ENCODE results near the gene HDLBP. TPM values are rescaled to one million over a fixed set of nuclear protein-coding genes. Genes with fewer than 3 reads are reported as not detected.

Gene HDLBP
- total RNA-seq, 2 donors from 2014 or later: 404 to 447 TPM

DNA sequence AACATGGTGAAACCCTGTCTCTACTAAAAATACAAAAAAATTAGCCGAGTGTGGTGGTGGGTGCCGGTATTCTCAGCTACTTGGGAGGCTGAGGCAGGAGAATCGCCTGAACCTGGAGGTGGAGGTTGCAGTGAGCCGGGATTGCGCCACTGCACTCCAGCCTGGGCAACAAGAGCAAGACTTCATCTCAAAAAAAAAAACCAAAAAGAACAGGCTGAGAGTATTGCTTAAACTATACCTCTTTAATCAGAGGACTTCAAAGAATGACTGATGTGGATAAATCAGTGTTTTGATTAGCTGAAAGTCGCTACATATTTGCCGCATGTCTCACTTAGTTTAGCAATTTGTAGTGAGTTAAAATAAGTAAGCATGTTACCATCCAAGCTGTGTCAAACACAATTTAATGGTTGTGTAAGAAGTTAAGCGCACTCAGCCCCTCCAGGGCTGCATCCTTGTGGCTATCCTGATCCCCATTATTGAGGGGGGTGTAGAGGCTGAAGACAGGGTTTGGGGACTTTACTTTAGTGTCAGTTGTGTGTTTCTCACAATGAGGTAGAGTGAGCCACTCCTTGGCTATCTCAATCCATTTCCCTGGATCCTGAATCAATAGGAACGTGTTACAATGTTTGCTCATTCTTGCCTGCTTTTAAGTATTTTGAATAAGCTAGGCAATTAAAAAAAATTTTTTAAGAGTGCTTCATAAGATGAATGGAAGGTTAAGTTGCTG is 29.6 kb upstream of the HDLBP start:
- Histone ChIP-seq H3K27ac (no peak overlapping the region), H3K9me3 (no peaks in the 10 kb centered on the region), H3K36me3 (peaks cover 74% of the 10 kb centered on the region), H3K4me1 (ENCODE audit: control insufficient read depth in 1 of 2, low read depth in 2 of 2) (peaks cover 7 to 12% of the 10 kb centered on the region in 2 donors), H3K27me3 (replicated peaks; ENCODE audit: insufficient read depth) (no peaks in the 10 kb centered on the region), H3K4me3 (no peak overlapping the region)
- ATAC-seq (ENCODE audit: insufficient number of reproducible peaks, low FRiP score, low read depth): no peak
- TF ChIP-seq, protein P1, sequence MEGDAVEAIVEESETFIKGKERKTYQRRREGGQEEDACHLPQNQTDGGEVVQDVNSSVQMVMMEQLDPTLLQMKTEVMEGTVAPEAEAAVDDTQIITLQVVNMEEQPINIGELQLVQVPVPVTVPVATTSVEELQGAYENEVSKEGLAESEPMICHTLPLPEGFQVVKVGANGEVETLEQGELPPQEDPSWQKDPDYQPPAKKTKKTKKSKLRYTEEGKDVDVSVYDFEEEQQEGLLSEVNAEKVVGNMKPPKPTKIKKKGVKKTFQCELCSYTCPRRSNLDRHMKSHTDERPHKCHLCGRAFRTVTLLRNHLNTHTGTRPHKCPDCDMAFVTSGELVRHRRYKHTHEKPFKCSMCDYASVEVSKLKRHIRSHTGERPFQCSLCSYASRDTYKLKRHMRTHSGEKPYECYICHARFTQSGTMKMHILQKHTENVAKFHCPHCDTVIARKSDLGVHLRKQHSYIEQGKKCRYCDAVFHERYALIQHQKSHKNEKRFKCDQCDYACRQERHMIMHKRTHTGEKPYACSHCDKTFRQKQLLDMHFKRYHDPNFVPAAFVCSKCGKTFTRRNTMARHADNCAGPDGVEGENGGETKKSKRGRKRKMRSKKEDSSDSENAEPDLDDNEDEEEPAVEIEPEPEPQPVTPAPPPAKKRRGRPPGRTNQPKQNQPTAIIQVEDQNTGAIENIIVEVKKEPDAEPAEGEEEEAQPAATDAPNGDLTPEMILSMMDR (IDR thresholded peaks at IDR 0.05): no peak
- DNase-seq (ENCODE audit: low spot score): no peak

DNA sequence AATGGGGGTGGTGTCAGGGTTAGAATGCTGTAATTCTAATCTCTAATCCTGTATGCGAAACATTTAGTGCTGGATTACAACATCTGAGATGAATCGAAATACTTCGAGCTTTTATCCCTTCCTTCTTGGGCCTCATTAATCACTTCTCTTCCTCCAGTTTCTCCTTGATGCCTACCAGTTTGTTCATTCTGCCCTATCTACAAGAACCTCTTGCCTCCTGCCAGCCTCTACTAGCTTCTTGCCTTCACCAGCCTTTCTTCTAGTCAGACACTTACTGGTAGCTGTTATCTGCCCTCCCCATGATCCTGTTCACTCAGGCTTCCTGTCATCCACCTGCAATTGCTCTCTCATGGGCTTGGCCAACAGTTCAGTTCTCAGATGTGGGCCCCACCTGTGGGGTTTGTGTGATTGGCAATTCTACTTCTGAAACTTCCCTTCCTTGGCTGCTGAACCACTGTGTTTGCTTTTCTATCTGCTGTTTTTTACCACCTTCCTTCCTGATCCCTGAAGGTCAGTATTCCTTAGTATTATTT is 25.2 kb upstream of the HDLBP start:
- Histone ChIP-seq H3K4me3 (no peak overlapping the region), H3K36me3 (peaks cover 62% of the 10 kb centered on the region), H3K27ac (peak overlapping the region; percentile 70 to 74), H3K27me3 (replicated peaks; ENCODE audit: insufficient read depth) (no peaks in the 10 kb centered on the region), H3K4me1 (ENCODE audit: control insufficient read depth in 1 of 2, low read depth in 2 of 2) (peaks cover 10 to 19% of the 10 kb centered on the region in 2 donors), H3K9me3 (no peaks in the 10 kb centered on the region)
- TF ChIP-seq, protein P1 (IDR thresholded peaks at IDR 0.05): no peak
- ATAC-seq (ENCODE audit: insufficient number of reproducible peaks, low FRiP score, low read depth) (no peak), DNase-seq (ENCODE audit: low spot score) (no peak)

DNA sequence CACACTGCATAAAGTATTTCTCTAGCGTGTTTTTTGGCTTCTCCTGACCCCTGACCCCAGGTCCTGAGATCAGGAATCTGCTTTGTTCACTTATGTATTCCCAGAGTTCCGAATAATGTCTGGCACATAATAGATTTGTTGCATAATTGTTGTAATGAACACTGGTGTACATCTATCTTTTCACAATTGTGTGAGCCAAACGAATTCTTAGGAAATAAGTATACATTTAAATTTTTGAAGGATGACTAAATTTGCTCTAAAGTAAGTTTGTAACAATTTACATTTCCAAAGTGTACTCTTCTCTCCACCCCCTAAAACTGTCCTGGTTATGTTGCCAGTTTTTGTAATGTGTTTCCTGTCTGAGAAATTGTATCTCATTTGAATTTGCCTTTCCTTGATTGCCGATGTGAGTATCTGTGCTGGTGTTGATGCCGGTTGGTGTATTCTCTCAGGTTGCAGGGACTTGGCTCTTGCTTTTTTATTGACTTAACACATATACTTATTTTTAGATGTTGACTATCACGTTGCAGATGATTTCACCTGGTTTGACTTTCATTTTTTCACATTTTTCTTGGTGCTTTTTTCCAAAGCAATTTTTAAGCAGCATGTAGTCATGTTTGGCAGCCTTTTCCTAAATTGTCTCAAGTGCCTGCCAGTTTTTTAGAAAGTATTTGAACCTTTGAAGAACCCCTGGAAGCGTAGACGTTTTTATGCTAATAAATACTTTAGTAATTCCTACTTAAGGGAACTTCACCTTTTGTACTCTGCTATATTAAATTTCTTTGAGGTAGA is 24.6 kb upstream of the HDLBP start:
- no peak for DNase-seq (ENCODE audit: low spot score)
- no peaks in the 10 kb centered on the region for H3K9me3 ChIP-seq
- TF ChIP-seq, protein P1 (IDR thresholded peaks at IDR 0.05): no peak
- H3K4me1 ChIP-seq (ENCODE audit: control insufficient read depth in 1 of 2, low read depth in 2 of 2): peaks cover 10 to 19% of the 10 kb centered on the region in 2 donors
- no peak for ATAC-seq (ENCODE audit: insufficient number of reproducible peaks, low FRiP score, low read depth)
- H3K27ac ChIP-seq: peak overlapping the region; percentile 70 to 74
- H3K4me3 ChIP-seq: no peak overlapping the region
- peaks cover 63% of the 10 kb centered on the region for H3K36me3 ChIP-seq
- H3K27me3 ChIP-seq (replicated peaks; ENCODE audit: insufficient read depth): no peaks in the 10 kb centered on the region

DNA sequence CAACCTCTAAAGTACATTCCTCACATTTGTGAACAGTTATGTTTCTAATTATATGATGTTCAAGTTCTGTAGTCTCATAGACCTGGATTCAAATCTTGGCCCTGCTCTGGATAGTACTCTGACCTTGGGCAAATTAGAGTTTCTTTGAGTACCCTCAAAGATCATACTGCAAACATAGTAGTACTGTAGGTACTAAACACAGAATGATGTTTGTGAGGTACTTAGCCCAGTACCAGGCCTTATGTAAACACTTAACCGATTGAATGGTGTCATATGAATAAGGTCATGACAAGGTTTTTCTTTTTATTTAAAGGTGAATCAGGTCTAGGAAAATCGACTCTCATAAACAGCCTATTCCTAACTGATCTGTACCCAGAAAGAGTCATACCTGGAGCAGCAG is 19.3 kb upstream of the HDLBP start:
- Histone ChIP-seq H3K27me3 (replicated peaks; ENCODE audit: insufficient read depth) (no peaks in the 10 kb centered on the region), H3K36me3 (peaks cover 37% of the 10 kb centered on the region), H3K4me1 (ENCODE audit: control insufficient read depth in 1 of 2, low read depth in 2 of 2) (peaks cover 3 to 5% of the 10 kb centered on the region in 2 donors), H3K9me3 (no peaks in the 10 kb centered on the region), H3K4me3 (no peak overlapping the region), H3K27ac (no peak overlapping the region)
- DNase-seq (ENCODE audit: low spot score) (no peak), ATAC-seq (ENCODE audit: insufficient number of reproducible peaks, low FRiP score, low read depth) (no peak)
- TF ChIP-seq, protein P1 (IDR thresholded peaks at IDR 0.05): no peak

DNA sequence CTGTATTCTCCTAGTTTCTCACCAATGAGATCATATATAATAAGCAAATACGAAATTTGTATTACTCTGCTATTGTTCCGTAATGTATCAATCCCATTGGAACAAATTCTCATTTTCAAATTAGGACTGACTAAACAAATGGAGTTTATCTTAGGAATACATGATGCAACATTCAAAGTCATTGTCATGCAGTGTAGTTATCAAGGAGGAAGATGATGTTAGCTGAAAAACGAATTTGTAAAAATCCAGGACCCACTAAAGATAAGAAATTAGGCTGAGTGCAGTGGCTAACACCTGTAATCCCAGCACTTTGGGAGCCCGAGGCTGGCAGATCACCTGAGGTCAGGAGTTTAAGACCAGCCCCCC is 15.1 kb upstream of the HDLBP start:
- H3K4me3 ChIP-seq: no peak overlapping the region
- DNase-seq (ENCODE audit: low spot score) (no peak), ATAC-seq (ENCODE audit: insufficient number of reproducible peaks, low FRiP score, low read depth) (no peak)
- H3K27me3 ChIP-seq (replicated peaks; ENCODE audit: insufficient read depth): no peaks in the 10 kb centered on the region
- TF ChIP-seq, protein P1 (IDR thresholded peaks at IDR 0.05): no peak
- no peaks in the 10 kb centered on the region for H3K9me3 ChIP-seq
- no peaks in the 10 kb centered on the region for H3K4me1 ChIP-seq (ENCODE audit: control insufficient read depth in 1 of 2, low read depth in 2 of 2)
- H3K27ac ChIP-seq: no peak overlapping the region
- peaks cover 29% of the 10 kb centered on the region for H3K36me3 ChIP-seq
